ENCODE measurements around the gene MDM2.
A peak's percentile ranks its signal among the peaks of the same experiment; 100 is the strongest.

Gene MDM2

DNA sequence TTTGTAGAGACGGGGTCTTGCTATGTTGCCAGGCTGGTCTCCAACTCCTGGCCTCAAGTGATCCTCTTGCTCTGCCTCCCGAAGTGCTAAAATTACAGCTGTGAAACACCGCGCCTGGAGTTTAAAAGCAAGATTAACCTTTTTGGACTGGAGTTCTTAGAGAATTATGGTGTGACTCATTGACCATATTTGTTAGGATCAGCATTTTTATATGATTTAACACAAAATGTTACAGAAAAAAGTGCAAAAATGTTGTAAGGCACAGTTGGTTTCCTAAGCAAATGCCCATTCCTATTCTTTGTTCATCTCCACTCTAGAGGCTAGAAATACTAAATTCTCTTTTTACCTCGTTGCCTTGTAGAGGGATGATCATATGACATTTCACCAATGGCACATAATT, 34.4 kb upstream of the MDM2 start:
- no peak overlapping the region for H3K4me3 ChIP-seq (replicated peaks; ENCODE audit: low read depth, low read length)
- DNase-seq (ENCODE audit: low read depth), result no peak
- TF ChIP-seq CTCF (IDR thresholded peaks at IDR 0.05; ENCODE audit: low read length, missing control alignments), result no peak

GRCh38 chr12:68775121-68775630, 32.8 kb upstream of the MDM2 start:
- no peak for TF ChIP-seq CTCF (IDR thresholded peaks at IDR 0.05; ENCODE audit: low read length, missing control alignments)
- H3K4me3 ChIP-seq (replicated peaks; ENCODE audit: low read depth, low read length), result no peak overlapping the region
- DNase-seq (ENCODE audit: low read depth), result no peak

- no peak for TF ChIP-seq CTCF (IDR thresholded peaks at IDR 0.05; ENCODE audit: low read length, missing control alignments)
Measured at GRCh38 chr12:68776976-68777610, 30.9 kb upstream of the MDM2 start.

GRCh38 chr12:68779280-68779679, 28.7 kb upstream of the MDM2 start:
- DNase-seq (ENCODE audit: low read depth), result no peak
- TF ChIP-seq CTCF (IDR thresholded peaks at IDR 0.05; ENCODE audit: low read length, missing control alignments), result no peak
- no peak overlapping the region for H3K4me3 ChIP-seq (replicated peaks; ENCODE audit: low read depth, low read length)

More at GRCh38 chr12:68776976-68777610, 30.9 kb upstream of the MDM2 start:
- peak; percentile 5 for DNase-seq (ENCODE audit: low read depth)
- H3K4me3 ChIP-seq (replicated peaks; ENCODE audit: low read depth, low read length), result no peak overlapping the region

DNA sequence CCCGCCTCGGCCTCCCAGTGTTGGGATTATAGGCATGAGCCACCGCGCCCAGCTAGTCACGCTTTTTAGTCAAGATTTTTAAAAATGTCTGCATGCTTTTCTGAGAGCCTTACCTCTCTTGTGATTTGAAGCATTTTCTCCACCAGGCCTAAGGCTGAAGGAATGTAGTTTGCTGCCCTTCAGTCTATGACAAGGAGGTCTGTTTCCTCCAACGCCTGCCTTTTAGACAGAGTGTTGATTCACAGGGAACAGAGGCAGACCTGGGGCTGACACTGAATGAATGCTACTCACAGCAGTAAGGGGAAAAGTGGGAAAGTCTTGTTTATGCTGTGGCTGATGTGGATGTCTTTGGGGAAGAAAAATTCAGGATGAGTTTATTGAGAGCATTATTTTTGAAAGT, 27.2 kb upstream of the MDM2 start:
- peak; percentile 10 for DNase-seq (ENCODE audit: low read depth)
- TF ChIP-seq CTCF (IDR thresholded peaks at IDR 0.05; ENCODE audit: low read length, missing control alignments), result no peak
- H3K4me3 ChIP-seq (replicated peaks; ENCODE audit: low read depth, low read length), result no peak overlapping the region

GRCh38 chr12:68781728-68782127, 26.2 kb upstream of the MDM2 start:
- TF ChIP-seq CTCF (IDR thresholded peaks at IDR 0.05; ENCODE audit: low read length, missing control alignments), result no peak
- H3K4me3 ChIP-seq (replicated peaks; ENCODE audit: low read depth, low read length), result no peak overlapping the region
- DNase-seq (ENCODE audit: low read depth), result no peak

- H3K4me3 ChIP-seq (replicated peaks; ENCODE audit: low read depth, low read length), result no peak overlapping the region
- TF ChIP-seq CTCF (IDR thresholded peaks at IDR 0.05; ENCODE audit: low read length, missing control alignments), result no peak
- peak; percentile 29 for DNase-seq (ENCODE audit: low read depth)
Measured at GRCh38 chr12:68784015-68784414, 24.0 kb upstream of the MDM2 start.

Measured in fibroblast of pulmonary artery (primary cell).